ENCODE results near the gene TBL1XR1. TPM values are rescaled to one million over a fixed set of nuclear protein-coding genes. Genes with fewer than 3 reads are reported as not detected.
"Not testable (repeated sequence)": the region's sequence is repeated elsewhere in the genome, so short reads cannot be mapped to it uniquely, and the experiment has no call there.

TBL1XR1 gene
- total RNA-seq, 1 donor from 2014 or later = 372 TPM

GRCh38 chr3:177162742-177163141 lies 34.5 kb downstream of the TBL1XR1 start:
- peaks cover 59% of the 10 kb centered on the region for H3K4me1 Mint-ChIP-seq (ENCODE audit: low read depth)
- no peaks in the 10 kb centered on the region for H3K27me3 Mint-ChIP-seq (ENCODE audit: low read depth)
- TF ChIP-seq CTCF (IDR thresholded peaks at IDR 0.05) = no peak
- no peak overlapping the region for H3K27ac Mint-ChIP-seq (ENCODE audit: unreplicated experiment)
- H3K4me3 Mint-ChIP-seq (ENCODE audit: unreplicated experiment) = no peak overlapping the region
- peaks cover 12% of the 10 kb centered on the region for H3K36me3 Mint-ChIP-seq (ENCODE audit: low read depth)
- no peaks in the 10 kb centered on the region for H3K9me3 Mint-ChIP-seq (ENCODE audit: low read depth)
- DNase-seq (ENCODE audit: low spot score) = no peak

GRCh38 chr3:177161603-177162002 lies 35.7 kb downstream of the TBL1XR1 start:
- not testable (repeated sequence) for DNase-seq (ENCODE audit: low spot score); H3K4me3 Mint-ChIP-seq (ENCODE audit: unreplicated experiment); H3K36me3 Mint-ChIP-seq (ENCODE audit: low read depth); H3K9me3 Mint-ChIP-seq (ENCODE audit: low read depth); H3K27me3 Mint-ChIP-seq (ENCODE audit: low read depth)
- peak overlapping the region; percentile 75 for H3K27ac Mint-ChIP-seq (ENCODE audit: unreplicated experiment)
- peaks cover 62% of the 10 kb centered on the region for H3K4me1 Mint-ChIP-seq (ENCODE audit: low read depth)

GRCh38 chr3:177158461-177158860 lies 38.8 kb downstream of the TBL1XR1 start:
- peaks cover 62% of the 10 kb centered on the region for H3K4me1 Mint-ChIP-seq (ENCODE audit: low read depth)
- H3K9me3 Mint-ChIP-seq (ENCODE audit: low read depth) = no peaks in the 10 kb centered on the region
- H3K36me3 Mint-ChIP-seq (ENCODE audit: low read depth) = peaks cover 6% of the 10 kb centered on the region
- H3K27ac Mint-ChIP-seq (ENCODE audit: unreplicated experiment) = no peak overlapping the region
- no peak overlapping the region for H3K4me3 Mint-ChIP-seq (ENCODE audit: unreplicated experiment)
- no peak for TF ChIP-seq CTCF (IDR thresholded peaks at IDR 0.05)
- DNase-seq (ENCODE audit: low spot score) = no peak
- no peaks in the 10 kb centered on the region for H3K27me3 Mint-ChIP-seq (ENCODE audit: low read depth)

- Mint-ChIP-seq H3K27me3 (ENCODE audit: low read depth) (no peaks in the 10 kb centered on the region), H3K36me3 (ENCODE audit: low read depth) (peaks cover 6% of the 10 kb centered on the region), H3K27ac (ENCODE audit: unreplicated experiment) (no peak overlapping the region), H3K4me3 (ENCODE audit: unreplicated experiment) (no peak overlapping the region), H3K4me1 (ENCODE audit: low read depth) (peaks cover 60% of the 10 kb centered on the region), H3K9me3 (ENCODE audit: low read depth) (no peaks in the 10 kb centered on the region)
- TF ChIP-seq CTCF (IDR thresholded peaks at IDR 0.05) = no peak
- DNase-seq (ENCODE audit: low spot score) = no peak
Measured at GRCh38 chr3:177157492-177157891, 39.8 kb downstream of the TBL1XR1 start.

- no peak for TF ChIP-seq CTCF (IDR thresholded peaks at IDR 0.05)
- Mint-ChIP-seq H3K27ac (ENCODE audit: unreplicated experiment) (peak overlapping the region; percentile 86), H3K4me3 (ENCODE audit: unreplicated experiment) (no peak overlapping the region), H3K27me3 (ENCODE audit: low read depth) (no peaks in the 10 kb centered on the region), H3K4me1 (ENCODE audit: low read depth) (peaks cover 72% of the 10 kb centered on the region), H3K36me3 (ENCODE audit: low read depth) (peaks cover 3% of the 10 kb centered on the region), H3K9me3 (ENCODE audit: low read depth) (no peaks in the 10 kb centered on the region)
- DNase-seq (ENCODE audit: low spot score) = no peak
Measured at GRCh38 chr3:177154733-177155132, 42.5 kb downstream of the TBL1XR1 start.

- Mint-ChIP-seq H3K4me1 (ENCODE audit: low read depth) (peaks cover 82% of the 10 kb centered on the region), H3K9me3 (ENCODE audit: low read depth) (no peaks in the 10 kb centered on the region), H3K27me3 (ENCODE audit: low read depth) (no peaks in the 10 kb centered on the region), H3K27ac (ENCODE audit: unreplicated experiment) (peak overlapping the region; percentile 92), H3K4me3 (ENCODE audit: unreplicated experiment) (peak overlapping the region; percentile 17), H3K36me3 (ENCODE audit: low read depth) (peaks cover 1% of the 10 kb centered on the region)
- no peak for DNase-seq (ENCODE audit: low spot score)
- TF ChIP-seq CTCF (IDR thresholded peaks at IDR 0.05) = no peak
Measured at GRCh38 chr3:177150970-177151627, 46.2 kb downstream of the TBL1XR1 start.
